DND-41 (cell line): ENCODE measurements around the gene GRAMD4.

Experiments
- EZH2 ChIP-seq: IDR thresholded peaks from 3 replicates; pipeline ENCODE4 v1.6.1; 2012; ENCODE audit warnings: borderline replicate concordance, low read depth, mild to moderate bottlenecking, moderate library complexity, low read length, inconsistent platforms; ENCODE audit not compliant: severe bottlenecking
- TF ChIP-seq, protein P1 (sequence below): IDR thresholded peaks from 2 replicates; pipeline ENCODE4 v1.5.1; 2012; ENCODE audit warnings: borderline replicate concordance, low read length, moderate library complexity, mild to moderate bottlenecking; ENCODE audit not compliant: poor library complexity, severe bottlenecking; ENCODE audit errors: extremely low read depth

DNA sequence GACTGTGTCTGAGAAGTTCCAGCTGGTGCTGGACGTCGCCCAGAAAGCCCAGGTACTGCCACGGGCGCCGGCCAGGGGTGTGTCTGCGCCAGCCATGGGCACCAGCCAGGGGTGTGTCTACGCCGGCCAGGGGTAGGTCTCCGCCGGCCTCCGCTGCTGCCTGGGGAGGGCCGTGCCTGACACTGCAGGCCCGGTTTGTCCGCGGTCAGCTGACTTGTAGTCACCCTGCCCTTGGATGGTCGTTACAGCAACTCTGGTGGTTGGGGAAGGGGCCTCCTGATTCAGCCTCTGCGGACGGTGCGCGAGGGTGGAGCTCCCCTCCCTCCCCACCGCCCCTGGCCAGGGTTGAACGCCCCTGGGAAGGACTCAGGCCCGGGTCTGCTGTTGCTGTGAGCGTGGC, 47.9 kb downstream of the GRAMD4 start:
- TF ChIP-seq, protein P1, sequence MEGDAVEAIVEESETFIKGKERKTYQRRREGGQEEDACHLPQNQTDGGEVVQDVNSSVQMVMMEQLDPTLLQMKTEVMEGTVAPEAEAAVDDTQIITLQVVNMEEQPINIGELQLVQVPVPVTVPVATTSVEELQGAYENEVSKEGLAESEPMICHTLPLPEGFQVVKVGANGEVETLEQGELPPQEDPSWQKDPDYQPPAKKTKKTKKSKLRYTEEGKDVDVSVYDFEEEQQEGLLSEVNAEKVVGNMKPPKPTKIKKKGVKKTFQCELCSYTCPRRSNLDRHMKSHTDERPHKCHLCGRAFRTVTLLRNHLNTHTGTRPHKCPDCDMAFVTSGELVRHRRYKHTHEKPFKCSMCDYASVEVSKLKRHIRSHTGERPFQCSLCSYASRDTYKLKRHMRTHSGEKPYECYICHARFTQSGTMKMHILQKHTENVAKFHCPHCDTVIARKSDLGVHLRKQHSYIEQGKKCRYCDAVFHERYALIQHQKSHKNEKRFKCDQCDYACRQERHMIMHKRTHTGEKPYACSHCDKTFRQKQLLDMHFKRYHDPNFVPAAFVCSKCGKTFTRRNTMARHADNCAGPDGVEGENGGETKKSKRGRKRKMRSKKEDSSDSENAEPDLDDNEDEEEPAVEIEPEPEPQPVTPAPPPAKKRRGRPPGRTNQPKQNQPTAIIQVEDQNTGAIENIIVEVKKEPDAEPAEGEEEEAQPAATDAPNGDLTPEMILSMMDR: no peak
- TF ChIP-seq EZH2: no peak
